Tibial nerve (tissue), 4 donors: Measurements from ENCODE around the gene CCDC91. TPM values are rescaled to one million over a fixed set of nuclear protein-coding genes. Genes with fewer than 3 reads are reported as not detected.
A peak's percentile ranks its signal among the peaks of the same experiment; 100 is the strongest.

Experiments
- DNase-seq, 2 donors: peaks; one replicate each; pipeline ENCODE4 v3.0.0-alpha.2; 2019; ENCODE audit warnings: low spot score in 2 of 2
- H3K27ac ChIP-seq, 4 donors: fragments of 200-600 bp; sonication (generic) in 3 of 4; one replicate each; pipeline ENCODE4 v1.5.1; 2017 to 2019; ENCODE audit warnings: mild to moderate bottlenecking in 1 of 4
- H3K27me3 ChIP-seq, 2 donors: fragments of 200-600 bp; sonication (generic) in 1 of 2; one replicate each; pipeline versions ENCODE4 v1.5.1 to v1.6.0; 2017 to 2019
- H3K36me3 ChIP-seq, 3 donors: fragments of 200-600 bp; sonication (generic); one replicate each; pipeline ENCODE4 v1.5.1; 2018 to 2019
- H3K4me1 ChIP-seq, 4 donors: fragments of 200-600 bp; sonication (generic) in 3 of 4; one replicate each; pipeline ENCODE4 v1.5.1; 2017 to 2019
- H3K4me3 ChIP-seq, 4 donors: fragments of 200-600 bp; sonication (generic) in 3 of 4; one replicate each; pipeline ENCODE4 v1.5.1; 2017 to 2019; ENCODE audit warnings: mild to moderate bottlenecking in 1 of 4, moderate library complexity in 1 of 4
- H3K9me3 ChIP-seq, 4 donors: fragments of 200-600 bp; sonication (generic) in 3 of 4; one replicate each; pipeline ENCODE4 v1.5.1; 2017 to 2019
- CTCF ChIP-seq, 5 experiments: fragments of 200-600 bp in 3 of 5; fragments of 450-650 bp in 2 of 5; sonication (generic) in 3 of 5; IDR thresholded peaks; one replicate each; pipeline ENCODE4 v1.5.1; 2016 to 2019; ENCODE audit warnings: antibody characterized with exemption in 5 of 5, mild to moderate bottlenecking in 3 of 5, moderate library complexity in 2 of 5
- EP300 ChIP-seq, 2 donors: sonication (generic); formaldehyde crosslinking; IDR thresholded peaks; one replicate each; pipeline ENCODE4 v1.6.1; 2017; ENCODE audit warnings: antibody characterized with exemption in 2 of 2, mild to moderate bottlenecking in 1 of 2
- POLR2A ChIP-seq, 2 donors: fragments of 450-650 bp; IDR thresholded peaks; one replicate each; pipeline ENCODE4 v1.6.1; 2017; ENCODE audit warnings: antibody characterized with exemption in 2 of 2, mild to moderate bottlenecking in 2 of 2, moderate library complexity in 2 of 2
- WGBS, 2 donors: methylation state at CpG; one replicate each; pipeline ENCODE4 v1.1.5; 2018; 5-methylcytosine and 5-hydroxymethylcytosine counted together
- total RNA-seq, 4 donors: library from RNA; depleted of rRNA; stranded (reverse); fragments of >200 nt; gene quantifications; one replicate each; pipeline ENCODE4 v1.1.0, GENCODE V29; 2016

CCDC91 gene
- total RNA-seq, 4 donors from 2014 or later: 39.0 to 76.5 (median 44.0) TPM

- no peak overlapping the region for H3K4me3 ChIP-seq
- no peaks in the 10 kb centered on the region for H3K4me1 ChIP-seq
- DNase-seq: no peak
- TF ChIP-seq POLR2A (IDR thresholded peaks at IDR 0.05) (no peak), EP300 (IDR thresholded peaks at IDR 0.05) (no peak), CTCF (IDR thresholded peaks at IDR 0.05) (no peak)
- no peak overlapping the region for H3K27ac ChIP-seq
- 95 to 100% methylated on average over 1 of the region's 1 CpG for WGBS, 2 donors
- H3K9me3 ChIP-seq: no peaks in the 10 kb centered on the region
- H3K27me3 ChIP-seq: no peaks in the 10 kb centered on the region
- peaks cover 0 to 8% (median 0%) of the 10 kb centered on the region in 3 donors for H3K36me3 ChIP-seq
Observed at GRCh38 chr12:28479683-28480082, 289.4 kb downstream of the CCDC91 start.

- no peak overlapping the region for H3K27ac ChIP-seq
Observed at GRCh38 chr12:28484156-28484555, 293.9 kb downstream of the CCDC91 start.

GRCh38 chr12:28486521-28486920 is 296.3 kb downstream of the CCDC91 start:
- peaks cover 0 to 8% (median 0%) of the 10 kb centered on the region in 3 donors for H3K36me3 ChIP-seq
- no peak for DNase-seq
- H3K27ac ChIP-seq: no peak overlapping the region
- WGBS, 2 donors: 45 to 51% methylated on average over 1 of the region's 1 CpG
- no peak for TF ChIP-seq CTCF (IDR thresholded peaks at IDR 0.05)
- TF ChIP-seq POLR2A (IDR thresholded peaks at IDR 0.05): no peak
- TF ChIP-seq EP300 (IDR thresholded peaks at IDR 0.05): no peak
- no peak overlapping the region for H3K4me3 ChIP-seq
- H3K4me1 ChIP-seq: peaks cover 0 to 3% (median 0%) of the 10 kb centered on the region in 4 donors
- H3K27me3 ChIP-seq: no peaks in the 10 kb centered on the region
- H3K9me3 ChIP-seq: no peaks in the 10 kb centered on the region

More at GRCh38 chr12:28484156-28484555, 293.9 kb downstream of the CCDC91 start:
- Histone ChIP-seq H3K9me3 (no peaks in the 10 kb centered on the region), H3K27me3 (no peaks in the 10 kb centered on the region), H3K4me3 (no peak overlapping the region), H3K4me1 (no peaks in the 10 kb centered on the region), H3K36me3 (peaks cover 0 to 8% (median 0%) of the 10 kb centered on the region in 3 donors)
- TF ChIP-seq CTCF (IDR thresholded peaks at IDR 0.05) (no peak), EP300 (IDR thresholded peaks at IDR 0.05) (no peak), POLR2A (IDR thresholded peaks at IDR 0.05) (no peak)
- no peak for DNase-seq
- 82 to 87% methylated on average over 1 of the region's 1 CpG for WGBS, 2 donors

DNA sequence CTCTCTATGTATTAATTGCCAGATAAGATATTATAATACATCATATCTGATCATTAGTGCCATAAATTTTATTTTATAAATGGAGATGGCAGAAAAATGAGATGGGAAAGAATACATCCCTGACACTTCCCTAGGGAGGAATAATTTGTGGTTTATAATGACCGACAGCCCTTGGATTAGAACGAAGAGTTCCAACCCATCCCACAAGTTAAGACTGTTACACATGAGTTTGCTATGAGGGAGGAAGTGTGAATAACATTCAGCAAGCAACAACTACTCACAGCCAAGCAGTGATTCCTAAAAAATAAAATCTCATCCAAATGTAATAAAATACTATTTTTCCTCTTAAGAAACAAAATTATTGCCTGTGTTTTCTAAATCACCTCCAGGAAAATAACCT is 299.0 kb downstream of the CCDC91 start:
- DNase-seq: no peak
- H3K27ac ChIP-seq: peak overlapping the region in 1 of 4 donors; percentile 15
- H3K4me3 ChIP-seq: no peak overlapping the region
- no peaks in the 10 kb centered on the region for H3K9me3 ChIP-seq
- peak in 1 of 2 donors; percentile 39 for TF ChIP-seq EP300 (IDR thresholded peaks at IDR 0.05)
- no peak for TF ChIP-seq POLR2A (IDR thresholded peaks at IDR 0.05)
- TF ChIP-seq CTCF (IDR thresholded peaks at IDR 0.05): no peak
- no peaks in the 10 kb centered on the region for H3K27me3 ChIP-seq
- 55 to 59% methylated on average over 2 of the region's 2 CpGs for WGBS, 2 donors
- H3K4me1 ChIP-seq: peaks cover 0 to 3% (median 0%) of the 10 kb centered on the region in 4 donors
- peaks cover 0 to 8% (median 0%) of the 10 kb centered on the region in 3 donors for H3K36me3 ChIP-seq

- TF ChIP-seq CTCF (IDR thresholded peaks at IDR 0.05) (no peak), EP300 (IDR thresholded peaks at IDR 0.05) (no peak), POLR2A (IDR thresholded peaks at IDR 0.05) (no peak)
- H3K36me3 ChIP-seq: peaks cover 0 to 6% (median 0%) of the 10 kb centered on the region in 3 donors
- DNase-seq: no peak
- H3K27me3 ChIP-seq: no peaks in the 10 kb centered on the region
- no peaks in the 10 kb centered on the region for H3K9me3 ChIP-seq
- H3K27ac ChIP-seq: no peak overlapping the region
- H3K4me3 ChIP-seq: no peak overlapping the region
- no peaks in the 10 kb centered on the region for H3K4me1 ChIP-seq
Observed at GRCh38 chr12:28497889-28498411, 307.7 kb downstream of the CCDC91 start.
